ENCODE results near the gene SDF4. TPM values are rescaled to one million over a fixed set of nuclear protein-coding genes. Genes with fewer than 3 reads are reported as not detected.
A peak's percentile ranks its signal among the peaks of the same experiment; 100 is the strongest.

SDF4 gene
- total RNA-seq, 1 experiment from 2014 or later: 74.4 TPM

- DNase-seq (ENCODE audit: low read depth): peak; percentile 44
Measured at GRCh38 chr1:1212780-1213344, 18.9 kb downstream of the SDF4 start.

- no peak for DNase-seq (ENCODE audit: low read depth)
Measured at GRCh38 chr1:1211541-1212441, 20.0 kb downstream of the SDF4 start.

- DNase-seq (ENCODE audit: low read depth): no peak
Measured at GRCh38 chr1:1210726-1211540, 20.9 kb downstream of the SDF4 start.

GRCh38 chr1:1208713-1209433 lies 22.9 kb downstream of the SDF4 start:
- peak; percentile 45 for DNase-seq (ENCODE audit: low read depth)

GRCh38 chr1:1207571-1207892 lies 24.3 kb downstream of the SDF4 start:
- DNase-seq (ENCODE audit: low read depth): no peak

GRCh38 chr1:1206966-1207531 lies 24.8 kb downstream of the SDF4 start:
- no peak for DNase-seq (ENCODE audit: low read depth)

- DNase-seq (ENCODE audit: low read depth): no peak
Measured at GRCh38 chr1:1206376-1206965, 25.3 kb downstream of the SDF4 start, which contains the start of gene TNFRSF18. Gene TNFRSF18, minus strand, starts transcription at chr1:1206592. Its CDS starts 21 bp downstream, at chr1:1206571.

- DNase-seq (ENCODE audit: low read depth): no peak
Measured at GRCh38 chr1:1205769-1206375, 25.9 kb downstream of the SDF4 start.

- DNase-seq (ENCODE audit: low read depth): no peak
Measured at GRCh38 chr1:1204998-1205768, 26.6 kb downstream of the SDF4 start.

- no peak for DNase-seq (ENCODE audit: low read depth)
Measured at GRCh38 chr1:1204425-1204920, 27.3 kb downstream of the SDF4 start.

GRCh38 chr1:1203561-1204424 lies 28.0 kb downstream of the SDF4 start:
- no peak for DNase-seq (ENCODE audit: low read depth)

- no peak for DNase-seq (ENCODE audit: low read depth)
Measured at GRCh38 chr1:1202831-1203560, 28.8 kb downstream of the SDF4 start.

GRCh38 chr1:1200876-1201810 lies 30.7 kb downstream of the SDF4 start:
- no peak for DNase-seq (ENCODE audit: low read depth)

- no peak for DNase-seq (ENCODE audit: low read depth)
Measured at GRCh38 chr1:1199961-1200875, 31.6 kb downstream of the SDF4 start.

GRCh38 chr1:1199141-1199960 lies 32.5 kb downstream of the SDF4 start:
- DNase-seq (ENCODE audit: low read depth): no peak
